NOMO-1 (cell line): ENCODE results near the gene MIEF2.
"Not testable (repeated sequence)": the region's sequence is repeated elsewhere in the genome, so short reads cannot be mapped to it uniquely, and the experiment has no call there.

Experiments
- DNase-seq, 2 experiments: peaks; one replicate each; lab custom pipeline; 2025; ENCODE audit not compliant: unreplicated experiment in 2 of 2; lab: John Stamatoyannopoulos, UW

The MIEF2 gene

GRCh38 chr17:18260332-18261145 is at the start of gene MIEF2:
MIEF2 (plus strand) TSS chr17:18260662; CDS start chr17:18262721, 2,059 bp downstream.
- peak; percentile 93 to 95 for DNase-seq

- DNase-seq: no peak
These were observed 46.7 kb upstream of the MIEF2 start for GRCh38 chr17:18213666-18214270.

GRCh38 chr17:18216906-18217305 is 43.6 kb upstream of the MIEF2 start:
- DNase-seq: not testable (repeated sequence)

GRCh38 chr17:18217412-18218015 is 42.9 kb upstream of the MIEF2 start:
- peak in 1 of 2 experiments; percentile 36 for DNase-seq

- DNase-seq: no peak
These were observed 41.6 kb upstream of the MIEF2 start for GRCh38 chr17:18218756-18219415.

GRCh38 chr17:18224053-18224386 is 36.4 kb upstream of the MIEF2 start:
- no peak for DNase-seq

- no peak for DNase-seq
These were observed 35.9 kb upstream of the MIEF2 start for GRCh38 chr17:18224387-18225120.

- DNase-seq: peak; percentile 84 to 95
These were observed 35.3 kb upstream of the MIEF2 start, which contains the start of gene LLGL1 for GRCh38 chr17:18225121-18225641. LLGL1 (plus strand) TSS chr17:18225635; CDS start chr17:18225683, 48 bp downstream.

GRCh38 chr17:18225642-18226283 is 34.7 kb upstream of the MIEF2 start:
- peak in 1 of 2 experiments; percentile 20 for DNase-seq

- no peak for DNase-seq
These were observed 34.0 kb upstream of the MIEF2 start for GRCh38 chr17:18226284-18226945.

- no peak for DNase-seq
These were observed 32.8 kb upstream of the MIEF2 start for GRCh38 chr17:18227635-18228034.

- no peak for DNase-seq
These were observed 32.2 kb upstream of the MIEF2 start for GRCh38 chr17:18228176-18228682.

GRCh38 chr17:18229254-18229653 is 31.2 kb upstream of the MIEF2 start:
- DNase-seq: no peak

GRCh38 chr17:18229771-18230170 is 30.7 kb upstream of the MIEF2 start:
- no peak for DNase-seq

GRCh38 chr17:18230288-18231141 is 29.9 kb upstream of the MIEF2 start:
- no peak for DNase-seq

GRCh38 chr17:18231164-18231563 is 29.3 kb upstream of the MIEF2 start:
- DNase-seq: no peak

- no peak for DNase-seq
These were observed 26.5 kb upstream of the MIEF2 start for GRCh38 chr17:18233803-18234518.
